PC-3 (cell line): ENCODE results near the gene TRIM14. TPM values are rescaled to one million over a fixed set of nuclear protein-coding genes. Genes with fewer than 3 reads are reported as not detected.

ENCODE experiments used
- ATAC-seq: fragments of 200-7000 bp; cut with Tn5 transposase; 2 replicates; pipeline ENCODE4 v1.9.1; 2020; ENCODE audit warnings: mild to moderate bottlenecking, moderate library complexity
- BruUV-seq: library from RNA; stranded (reverse); fragments of 400-500 nt; replicated peaks from 2 replicates; lab custom pipeline; 2021; lab: Mats Ljungman, UMichigan
- CTCF ChIA-PET: fragments of 300-600 bp; sonication (Branson Sonifier 250); formaldehyde crosslinking; loops from one replicate; lab custom pipeline; 2022; ENCODE audit warnings: antibody characterized with exemption; lab: Charles Lee
- POLR2A ChIA-PET: fragments of 300-600 bp; sonication (Branson Sonifier 250); formaldehyde crosslinking; loops from one replicate; lab custom pipeline; 2022; ENCODE audit warnings: antibody characterized with exemption; ENCODE audit not compliant: unreplicated experiment; lab: Charles Lee
- DNase-seq: peaks from one replicate; pipeline ENCODE4 v3.0.0-alpha.2; 2015
- H2AFZ ChIP-seq: fragments of 300-600 bp; sonication (generic); 2 replicates; pipeline ENCODE4 v1.6.0; 2016; ENCODE audit warnings: antibody characterized with exemption, low read length
- H3F3A ChIP-seq: fragments of 300-600 bp; sonication (generic); one replicate; pipeline ENCODE4 v1.6.0; 2017; ENCODE audit warnings: antibody characterized with exemption, low read length, control low read depth, mild to moderate bottlenecking; ENCODE audit not compliant: unreplicated experiment
- H3K27ac ChIP-seq: fragments of 300-600 bp; sonication (generic); 2 replicates; pipeline ENCODE4 v1.5.1; 2016; ENCODE audit warnings: mild to moderate bottlenecking, low read length
- H3K27me3 ChIP-seq: fragments of 300-600 bp; sonication (generic); 2 replicates; pipeline ENCODE4 v1.6.1; 2016; ENCODE audit warnings: low read length, mixed read lengths
- H3K36me3 ChIP-seq: fragments of 300-600 bp; sonication (generic); 2 replicates; pipeline ENCODE4 v1.6.1; 2016; ENCODE audit warnings: low read depth, mixed run types, low read length, mixed read lengths
- H3K4me1 ChIP-seq: fragments of 300-600 bp; sonication (generic); 2 replicates; pipeline ENCODE4 v1.5.1; 2016; ENCODE audit warnings: low read length; ENCODE audit not compliant: insufficient read depth
- H3K4me2 ChIP-seq: fragments of 300-600 bp; sonication (generic); 2 replicates; pipeline ENCODE4 v1.6.0; 2016; ENCODE audit warnings: low read length
- H3K4me3 ChIP-seq: fragments of 300-600 bp; sonication (generic); 2 replicates; pipeline ENCODE4 v1.5.1; 2016; ENCODE audit warnings: mild to moderate bottlenecking, low read length, mixed read lengths
- H3K79me2 ChIP-seq: fragments of 300-600 bp; sonication (generic); 2 replicates; pipeline ENCODE4 v1.6.1; 2017; ENCODE audit warnings: low read length, mixed read lengths
- H3K9ac ChIP-seq: fragments of 300-600 bp; sonication (generic); 2 replicates; pipeline ENCODE4 v1.6.0; 2016; ENCODE audit warnings: mild to moderate bottlenecking, low read length
- H3K9me2 ChIP-seq: fragments of 300-600 bp; sonication (generic); replicated peaks from 2 replicates; pipeline ENCODE4 v1.6.1; 2016; ENCODE audit warnings: mixed run types, low read length, mixed read lengths
- H3K9me3 ChIP-seq: fragments of 300-600 bp; sonication (generic); 2 replicates; pipeline ENCODE4 v1.6.1; 2016; ENCODE audit warnings: low read length, mixed read lengths
- H4K20me1 ChIP-seq: fragments of 300-600 bp; sonication (generic); 2 replicates; pipeline ENCODE4 v1.6.1; 2016; ENCODE audit warnings: low read length, mixed read lengths
- CTCF ChIP-seq: fragments of 300-600 bp; sonication (generic); conservative IDR thresholded peaks from 2 replicates; pipeline ENCODE4 v1.5.1; 2017; ENCODE audit warnings: antibody characterized with exemption, low read depth, mild to moderate bottlenecking, low read length
- EZH2 ChIP-seq: fragments of 300-600 bp; sonication (generic); IDR thresholded peaks from one replicate; pipeline ENCODE4 v1.6.1; 2017; ENCODE audit warnings: antibody characterized with exemption, mild to moderate bottlenecking, low read length; ENCODE audit not compliant: unreplicated experiment
- EZH2phosphoT487 ChIP-seq: fragments of 300-600 bp; sonication (generic); IDR thresholded peaks from 2 replicates; pipeline ENCODE4 v1.6.1; 2018; ENCODE audit warnings: mild to moderate bottlenecking, antibody characterized with exemption, low read length, borderline replicate concordance
- intact Hi-C: fragments of 100-400 bp; cut with micrococcal nuclease; formaldehyde crosslinking; loops from 2 replicates; pipeline ENCODE4 v1.9.0; 2023
- total RNA-seq: library from RNA; depleted of rRNA; stranded (reverse); fragments of >200 nt; gene quantifications from 2 replicates; pipeline ENCODE4 v1.2.3, GENCODE V29; 2014

Gene TRIM14
- total RNA-seq, 1 experiment from 2014 or later: 11.2 TPM

- intact Hi-C loops: no loop called here
Observed at GRCh38 chr9:98047002-98047401, 72.0 kb downstream of the TRIM14 start.

GRCh38 chr9:98046180-98046543 is 72.9 kb downstream of the TRIM14 start:
- Histone ChIP-seq H3K4me3 (no peak overlapping the region), H3K27me3 (no peaks in the 10 kb centered on the region), H3K9me2 (no peaks in the 10 kb centered on the region), H3K36me3 (no peaks in the 10 kb centered on the region), H3K4me2 (no peak overlapping the region), H3F3A (no peaks in the 10 kb centered on the region), H3K27ac (no peak overlapping the region), H3K9me3 (no peaks in the 10 kb centered on the region), H3K79me2 (no peaks in the 10 kb centered on the region), H2AFZ (no peak overlapping the region), H3K9ac (no peak overlapping the region), H3K4me1 (no peaks in the 10 kb centered on the region), H4K20me1 (no peaks in the 10 kb centered on the region)
- POLR2A ChIA-PET: no interaction called here
- ATAC-seq (no peak), DNase-seq (no peak)
- TF ChIP-seq CTCF (no peak), EZH2phosphoT487 (no peak), EZH2 (no peak)
- BruUV-seq: no TSS peak
- CTCF ChIA-PET: no interaction called here
- intact Hi-C loops: no loop called here

More at GRCh38 chr9:98047002-98047401, 72.0 kb downstream of the TRIM14 start:
- Histone ChIP-seq H3K4me3 (no peak overlapping the region), H3K4me2 (no peak overlapping the region), H3K4me1 (no peaks in the 10 kb centered on the region), H3K9ac (no peak overlapping the region), H3K79me2 (no peaks in the 10 kb centered on the region), H2AFZ (no peak overlapping the region), H3K27me3 (no peaks in the 10 kb centered on the region), H3F3A (no peaks in the 10 kb centered on the region), H4K20me1 (no peaks in the 10 kb centered on the region), H3K36me3 (no peaks in the 10 kb centered on the region), H3K9me3 (no peaks in the 10 kb centered on the region), H3K9me2 (no peaks in the 10 kb centered on the region), H3K27ac (no peak overlapping the region)
- ATAC-seq (no peak), DNase-seq (no peak)
- TF ChIP-seq EZH2phosphoT487: no peak
- no peak for TF ChIP-seq EZH2
- TF ChIP-seq CTCF: no peak
- ChIA-PET POLR2A (interaction anchor here (0.5 kb wide), 1 partner anchor 23 kb away, joined by 4 read pairs; no protein-coding TSS in a partner anchor), CTCF (no interaction called here)
- BruUV-seq: no TSS peak

DNA sequence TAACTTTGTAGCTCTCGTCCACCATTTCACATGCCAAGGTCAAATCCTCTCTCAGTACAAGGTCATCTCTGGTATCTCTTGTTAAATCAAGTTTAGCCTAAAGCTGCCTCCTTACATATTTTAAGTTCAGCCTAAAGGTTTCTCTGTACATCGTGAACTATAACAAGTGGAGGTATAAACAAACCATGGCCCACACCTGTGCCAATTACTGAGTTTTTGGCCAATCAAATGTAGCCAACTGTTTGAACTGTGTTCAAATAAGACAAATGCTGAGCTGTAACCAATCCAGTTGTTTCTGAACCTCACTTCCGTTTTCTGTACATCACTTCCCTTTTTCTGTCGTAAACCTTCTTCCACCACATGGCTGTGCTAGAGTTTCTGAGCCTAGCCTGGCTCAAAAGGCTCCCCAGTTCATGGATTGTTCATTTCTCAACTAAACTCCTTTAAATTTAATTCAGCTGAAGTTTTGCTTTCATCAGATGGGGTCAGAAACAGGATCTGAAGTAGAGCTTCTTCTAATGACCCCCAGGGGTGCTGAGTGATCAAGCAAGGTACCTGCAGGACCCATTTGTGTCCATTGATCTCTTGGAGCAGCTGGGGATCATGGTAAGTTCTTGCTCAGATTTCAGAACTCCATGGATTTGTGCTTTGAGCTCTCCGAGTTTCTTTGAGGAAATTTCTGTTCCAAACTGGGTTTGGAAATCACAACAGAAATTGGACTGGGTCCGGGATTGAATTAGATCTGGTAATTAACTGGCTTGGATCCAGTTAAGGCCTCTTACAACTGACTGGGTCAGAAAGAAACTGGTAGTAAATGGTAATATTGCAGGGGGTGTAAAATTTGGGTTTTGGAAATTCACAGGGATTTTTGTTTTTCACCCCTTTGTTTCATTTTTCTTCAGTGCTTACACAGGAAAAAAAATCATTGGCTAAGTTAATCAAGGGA is 73.5 kb downstream of the TRIM14 start:
- no peaks in the 10 kb centered on the region for H3K27me3 ChIP-seq
- no peak for TF ChIP-seq EZH2phosphoT487
- no peak for TF ChIP-seq EZH2
- no peak for TF ChIP-seq CTCF
- peak; percentile 8 for DNase-seq
- no TSS peak for BruUV-seq
- no peak overlapping the region for H3K27ac ChIP-seq
- intact Hi-C loops: no loop called here
- no peak for ATAC-seq
- H3K36me3 ChIP-seq: no peaks in the 10 kb centered on the region
- ChIA-PET CTCF (interaction anchor here (0.6 kb wide), 1 partner anchor 27 kb away, joined by 3 read pairs; no protein-coding TSS in a partner anchor), POLR2A (no interaction called here)
- no peak overlapping the region for H3K4me2 ChIP-seq
- H3K9ac ChIP-seq: no peak overlapping the region
- no peaks in the 10 kb centered on the region for H3K9me3 ChIP-seq
- H3F3A ChIP-seq: no peaks in the 10 kb centered on the region
- H2AFZ ChIP-seq: no peak overlapping the region
- H4K20me1 ChIP-seq: no peaks in the 10 kb centered on the region
- no peaks in the 10 kb centered on the region for H3K4me1 ChIP-seq
- no peaks in the 10 kb centered on the region for H3K9me2 ChIP-seq
- H3K79me2 ChIP-seq: no peaks in the 10 kb centered on the region
- no peak overlapping the region for H3K4me3 ChIP-seq
